Hematopoietic multipotent progenitor cell (in vitro differentiated cells): ENCODE results near the gene PLXNA2. TPM values are rescaled to one million over a fixed set of nuclear protein-coding genes. Genes with fewer than 3 reads are reported as not detected.

ENCODE experiments used
- DNase-seq, 3 donors: peaks; one replicate each; pipeline ENCODE4 v3.0.0-alpha.2; 2011 to 2015; ENCODE audit warnings: low read depth in 2 of 3, low spot score in 2 of 3
- total RNA-seq: library from RNA; depleted of rRNA; stranded (reverse); fragments of >200 nt; gene quantifications from one replicate; pipeline ENCODE4 v1.2.3, GENCODE V29; 2012

PLXNA2 gene
- total RNA-seq, 1 donor: 0.27 TPM

- DNase-seq: no peak
Observed at GRCh38 chr1:208183977-208184911, 59.9 kb downstream of the PLXNA2 start.

GRCh38 chr1:208182880-208183645 is 61.1 kb downstream of the PLXNA2 start:
- no peak for DNase-seq

GRCh38 chr1:208181364-208181763 is 62.8 kb downstream of the PLXNA2 start:
- DNase-seq: no peak

GRCh38 chr1:208180421-208180820 is 63.8 kb downstream of the PLXNA2 start:
- no peak for DNase-seq

- DNase-seq: no peak
Observed at GRCh38 chr1:208179961-208180409, 64.2 kb downstream of the PLXNA2 start.

GRCh38 chr1:208179263-208179816 is 64.8 kb downstream of the PLXNA2 start:
- no peak for DNase-seq

- no peak for DNase-seq
Observed at GRCh38 chr1:208178091-208178529, 66.1 kb downstream of the PLXNA2 start.

GRCh38 chr1:208177656-208178055 is 66.5 kb downstream of the PLXNA2 start:
- DNase-seq: no peak

- no peak for DNase-seq
Observed at GRCh38 chr1:208176649-208177048, 67.5 kb downstream of the PLXNA2 start.

- no peak for DNase-seq
Observed at GRCh38 chr1:208175508-208175895, 68.7 kb downstream of the PLXNA2 start.

GRCh38 chr1:208174731-208175507 is 69.3 kb downstream of the PLXNA2 start:
- DNase-seq: no peak

- DNase-seq: no peak
Observed at GRCh38 chr1:208174200-208174599, 70.0 kb downstream of the PLXNA2 start.

GRCh38 chr1:208173749-208174148 is 70.4 kb downstream of the PLXNA2 start:
- DNase-seq: no peak

- no peak for DNase-seq
Observed at GRCh38 chr1:208172423-208173145, 71.6 kb downstream of the PLXNA2 start.

GRCh38 chr1:208171616-208172422 is 72.4 kb downstream of the PLXNA2 start:
- DNase-seq: peak in 1 of 3 donors; percentile 46

- DNase-seq: peak in 2 of 3 donors; percentile 18 to 67
Observed at GRCh38 chr1:208170252-208170651, 73.9 kb downstream of the PLXNA2 start.

- no peak for DNase-seq
Observed at GRCh38 chr1:208169081-208169879, 74.9 kb downstream of the PLXNA2 start.

- DNase-seq: no peak
Observed at GRCh38 chr1:208167261-208167869, 76.8 kb downstream of the PLXNA2 start.
